OCI-M1 (cell line): ENCODE data around the gene PAX5.

Experiments
- DNase-seq: peaks from one replicate; lab custom pipeline; 2025; lab: John Stamatoyannopoulos, UW

Gene PAX5

GRCh38 chr9:36987891-36988290 lies 46.2 kb downstream of the PAX5 start:
- DNase-seq: no peak

GRCh38 chr9:36987409-36987808 lies 46.7 kb downstream of the PAX5 start:
- no peak for DNase-seq

- DNase-seq: no peak
Measured at GRCh38 chr9:36986468-36987408, 47.3 kb downstream of the PAX5 start.

GRCh38 chr9:36985769-36986467 lies 48.1 kb downstream of the PAX5 start:
- no peak for DNase-seq

GRCh38 chr9:36985061-36985768 lies 48.9 kb downstream of the PAX5 start:
- no peak for DNase-seq

- peak; percentile 47 for DNase-seq
Measured at GRCh38 chr9:36980148-36980974, 53.7 kb downstream of the PAX5 start.

- DNase-seq: no peak
Measured at GRCh38 chr9:36976371-36977030, 57.6 kb downstream of the PAX5 start.

GRCh38 chr9:36974731-36975130 lies 59.3 kb downstream of the PAX5 start:
- DNase-seq: no peak

- DNase-seq: no peak
Measured at GRCh38 chr9:36971935-36972488, 62.1 kb downstream of the PAX5 start.

GRCh38 chr9:36970007-36970888 lies 63.8 kb downstream of the PAX5 start:
- DNase-seq: no peak

GRCh38 chr9:36969216-36969771 lies 64.8 kb downstream of the PAX5 start:
- DNase-seq: no peak

GRCh38 chr9:36968574-36969215 lies 65.4 kb downstream of the PAX5 start:
- DNase-seq: no peak

- DNase-seq: no peak
Measured at GRCh38 chr9:36967997-36968396, 66.1 kb downstream of the PAX5 start.

GRCh38 chr9:36966371-36967097 lies 67.5 kb downstream of the PAX5 start:
- no peak for DNase-seq

GRCh38 chr9:36964791-36965190 lies 69.3 kb downstream of the PAX5 start:
- no peak for DNase-seq

- DNase-seq: no peak
Measured at GRCh38 chr9:36963346-36963745, 70.7 kb downstream of the PAX5 start.

GRCh38 chr9:36962691-36963090 lies 71.4 kb downstream of the PAX5 start:
- DNase-seq: no peak
